GM21528 (cell line): ENCODE measurements around the gene FOXP1.

Source experiments
- ATAC-seq: cut with Tn5 transposase; IDR thresholded peaks from one replicate; pipeline ENCODE4 v1.9.1; 2021; ENCODE audit warnings: mild to moderate bottlenecking, moderate library complexity; ENCODE audit not compliant: unreplicated experiment, low FRiP score

FOXP1 gene

DNA sequence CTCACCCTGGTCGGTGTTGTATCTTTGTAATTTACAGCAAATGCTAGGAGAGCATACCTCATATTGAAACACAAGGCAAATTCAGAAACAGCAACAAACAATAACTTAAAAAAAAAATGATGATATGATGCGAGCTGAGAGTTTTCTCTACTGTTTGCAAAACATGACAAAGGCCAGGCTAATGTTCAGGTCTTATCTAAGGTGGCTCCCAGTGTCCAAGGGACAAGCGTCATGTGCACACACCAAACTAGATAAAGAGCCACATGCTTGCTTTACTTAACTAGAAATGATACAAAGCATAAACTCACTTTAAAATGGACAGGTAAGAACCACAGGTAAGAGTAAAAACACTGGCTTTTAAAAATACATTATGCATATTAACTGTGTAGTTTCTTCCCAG is 375.9 kb downstream of the FOXP1 start:
- no peak for ATAC-seq

DNA sequence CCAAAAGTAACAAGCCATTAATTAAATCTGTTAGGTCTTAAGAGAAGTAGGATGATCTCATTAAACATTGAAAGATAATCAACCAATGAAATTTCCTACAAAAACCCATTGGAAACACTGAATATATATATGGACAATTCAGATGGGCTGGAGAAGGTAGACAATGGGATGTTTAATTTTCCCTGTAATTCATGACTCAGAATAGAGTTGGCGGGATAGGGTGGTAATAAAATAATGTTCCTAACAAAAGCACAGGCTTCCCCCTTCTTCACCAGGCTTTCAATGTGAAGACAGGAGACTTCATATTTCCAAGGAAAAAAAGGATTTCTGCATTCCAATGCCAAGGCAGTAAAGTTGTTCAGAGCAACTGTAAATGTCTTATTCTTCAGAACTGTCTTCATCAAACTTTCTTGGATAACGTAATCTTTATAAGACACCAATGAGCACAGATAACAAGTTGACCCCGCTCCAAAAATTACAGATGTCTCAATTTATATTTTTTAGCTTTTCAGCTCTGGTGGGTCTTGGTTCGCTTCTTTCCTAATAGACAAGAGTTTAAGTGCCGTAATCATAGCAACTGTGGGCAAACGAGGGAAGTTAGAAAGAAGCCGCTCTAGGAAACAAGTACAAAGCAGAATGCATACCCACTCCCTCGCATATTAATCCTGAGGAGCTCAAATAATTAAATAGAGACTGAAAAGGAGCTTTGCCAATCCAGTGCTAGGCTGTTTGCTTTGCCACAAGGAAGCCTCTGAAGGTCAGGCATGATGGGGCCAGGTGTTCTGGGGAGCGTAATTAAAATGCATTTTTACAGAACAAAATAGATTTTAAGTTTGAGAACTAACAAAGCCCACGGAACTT is 377.0 kb downstream of the FOXP1 start:
- no peak for ATAC-seq

GRCh38 chr3:71203727-71204488 is 379.6 kb downstream of the FOXP1 start:
- ATAC-seq, result no peak

DNA sequence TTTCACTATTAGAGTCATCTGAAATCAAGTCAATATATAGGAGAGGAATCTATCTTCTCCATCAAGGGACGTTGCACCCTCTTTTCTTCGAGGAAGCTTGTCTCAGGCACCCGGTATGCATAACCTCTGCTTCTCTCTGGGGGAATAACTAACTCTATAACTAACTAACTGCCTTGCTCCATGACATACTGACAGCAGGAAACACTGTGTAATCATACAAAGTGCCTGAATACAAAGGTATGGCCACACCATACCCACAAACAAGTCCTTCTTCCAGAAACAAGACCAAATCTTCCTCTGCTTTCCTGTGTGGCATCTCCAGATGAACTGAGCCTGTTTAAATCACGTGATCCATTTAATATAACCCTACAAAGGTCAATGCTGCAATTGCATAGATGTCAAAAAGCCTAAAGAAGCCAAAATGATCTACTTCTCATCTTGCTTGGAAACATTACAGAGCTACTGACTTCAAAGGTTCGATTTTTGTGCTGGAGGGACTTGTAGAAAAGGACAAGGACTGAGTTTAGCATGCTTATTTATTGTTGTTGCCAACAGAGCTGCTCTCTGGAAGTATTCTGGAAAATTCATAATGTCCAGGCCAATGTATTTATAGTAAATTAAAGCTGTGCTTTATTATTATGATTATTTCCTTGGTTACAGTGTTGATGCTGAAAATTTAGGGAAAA is 380.5 kb downstream of the FOXP1 start:
- no peak for ATAC-seq

- no peak for ATAC-seq
Measured at GRCh38 chr3:71201939-71202338, 381.6 kb downstream of the FOXP1 start.

DNA sequence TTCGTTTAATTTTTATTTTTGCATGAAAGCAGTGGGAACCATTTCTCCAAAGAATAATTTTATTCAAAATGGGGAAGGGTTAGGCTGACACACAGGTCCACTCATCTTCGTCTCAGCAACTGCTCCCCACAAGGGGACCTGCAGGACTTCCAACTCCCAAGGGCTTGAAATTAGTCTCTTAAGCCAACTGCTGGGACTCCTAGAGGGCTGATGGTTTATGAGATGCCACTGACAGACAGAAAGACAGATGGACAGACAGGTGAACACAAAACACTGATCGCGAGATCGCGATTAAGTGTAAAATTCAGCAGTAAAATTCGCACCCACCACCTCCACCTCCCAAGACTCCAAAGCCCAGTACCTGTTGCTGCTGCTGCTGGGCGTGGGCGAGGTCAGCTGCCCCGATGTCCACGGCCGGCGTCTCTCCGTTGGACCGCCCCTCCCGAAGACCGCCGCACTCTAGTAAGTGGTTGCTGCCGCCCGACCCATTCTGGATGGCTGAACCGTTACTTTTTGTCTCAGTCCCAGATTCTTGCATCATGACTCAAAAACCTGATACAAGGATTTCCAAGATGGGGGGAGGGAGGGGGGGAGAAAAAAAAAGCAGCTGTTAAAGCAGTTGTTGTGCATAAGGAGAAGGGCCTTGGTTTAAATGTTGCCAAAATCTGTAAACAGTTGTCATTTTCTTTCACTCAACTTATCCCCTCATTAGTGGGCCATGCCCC is 385.5 kb downstream of the FOXP1 start:
- ATAC-seq, result no peak

DNA sequence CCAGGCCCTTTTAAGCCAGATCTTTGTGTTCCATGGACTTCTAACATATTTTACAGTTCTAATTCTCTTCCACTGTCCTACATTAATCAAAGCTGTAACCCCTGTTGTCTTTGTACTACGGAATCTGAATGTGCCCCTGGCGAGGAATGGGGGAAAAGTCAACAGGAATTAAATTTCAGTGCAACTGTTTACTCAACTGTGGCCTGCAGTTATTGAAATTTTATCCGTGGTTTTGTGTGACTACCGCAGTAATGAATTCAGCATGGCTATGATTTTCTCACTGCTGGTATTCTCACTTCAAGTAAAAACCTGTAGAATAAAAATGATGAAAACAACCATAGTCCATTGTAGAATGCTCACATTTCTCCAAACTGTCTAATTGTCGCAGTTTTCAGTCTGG is 388.0 kb downstream of the FOXP1 start:
- no peak for ATAC-seq

DNA sequence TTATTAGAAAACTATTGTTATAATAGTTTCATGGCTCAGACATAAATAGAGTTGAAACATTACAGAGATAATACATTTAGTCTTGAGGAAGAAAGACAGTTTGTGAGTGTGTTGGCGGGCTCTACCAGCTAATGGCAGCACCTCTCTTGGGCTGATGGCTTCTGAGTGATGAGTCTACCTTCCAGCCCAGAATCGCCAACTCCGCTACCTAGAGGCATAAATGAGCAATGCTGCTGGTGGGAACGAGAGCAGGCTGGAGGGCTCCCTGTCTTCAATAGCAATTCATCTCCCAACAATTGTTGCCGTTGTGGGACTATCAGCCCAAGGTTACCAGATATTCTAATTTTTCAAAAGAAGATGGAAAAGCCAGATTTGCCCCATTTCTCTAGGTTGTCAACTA is 388.7 kb downstream of the FOXP1 start:
- no peak for ATAC-seq

DNA sequence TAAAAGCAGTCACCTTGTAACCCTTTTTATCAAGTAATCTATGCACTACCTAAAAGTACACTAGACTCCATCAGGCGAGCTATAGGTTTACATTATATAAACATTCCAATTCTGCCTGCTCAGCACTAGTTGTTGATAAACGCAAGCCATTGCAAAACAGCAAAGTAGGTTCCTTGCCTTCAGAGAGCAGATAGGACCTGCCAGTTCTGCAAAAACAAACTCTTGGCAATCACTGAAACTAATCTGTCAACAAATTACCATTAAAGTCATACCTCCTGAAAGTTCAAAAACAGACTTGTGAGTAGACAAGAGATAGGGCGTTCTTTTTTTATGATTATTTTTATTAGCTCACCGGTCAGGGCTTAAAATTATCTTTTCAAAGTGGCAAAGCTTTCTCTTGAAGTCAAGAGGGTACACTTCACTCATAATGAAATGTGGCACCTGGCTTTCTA is 392.5 kb downstream of the FOXP1 start:
- ATAC-seq, result no peak

DNA sequence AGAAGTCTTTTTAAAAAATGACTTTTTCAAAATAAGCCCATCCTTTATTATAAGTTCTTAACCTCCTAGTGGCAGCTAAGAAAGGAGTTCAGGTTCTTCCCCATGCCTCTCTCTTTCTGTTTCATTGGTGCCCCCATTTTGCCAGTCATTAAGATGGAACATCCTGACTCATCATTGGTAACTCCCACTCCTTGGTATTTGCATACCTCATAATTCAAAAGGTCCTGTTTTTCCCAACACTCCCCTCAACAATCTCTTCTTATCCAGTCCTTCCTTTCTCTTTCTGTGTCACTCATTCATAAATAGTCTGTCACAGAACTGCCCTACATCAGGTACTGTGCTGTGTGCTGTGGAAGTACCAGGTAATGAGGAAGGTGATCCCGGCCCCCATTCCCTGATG is 394.0 kb downstream of the FOXP1 start:
- no peak for ATAC-seq

- ATAC-seq, result no peak
Measured at GRCh38 chr3:71187715-71188114, 395.8 kb downstream of the FOXP1 start.

DNA sequence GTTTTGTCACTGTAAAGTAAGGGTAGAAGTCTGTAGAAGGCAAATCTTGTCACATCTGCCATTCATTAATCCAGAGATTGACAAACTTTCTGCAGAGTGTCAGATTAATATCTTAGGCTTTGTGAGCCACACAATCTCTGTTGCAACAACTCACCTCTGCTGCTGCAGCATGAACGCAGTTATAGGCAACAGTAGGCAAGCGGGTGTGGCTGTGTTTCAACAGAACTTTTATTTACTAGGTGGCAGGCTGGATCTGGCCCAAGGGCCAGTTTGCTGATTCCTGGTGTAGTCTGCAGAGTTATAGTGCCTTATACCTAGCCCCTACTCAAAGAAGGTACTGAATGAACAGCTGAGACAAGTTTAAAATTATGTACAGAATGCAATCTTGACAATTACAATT is 396.7 kb downstream of the FOXP1 start:
- ATAC-seq, result no peak

- ATAC-seq, result no peak
Measured at GRCh38 chr3:71185733-71186455, 397.6 kb downstream of the FOXP1 start.

- no peak for ATAC-seq
Measured at GRCh38 chr3:71184252-71184651, 399.3 kb downstream of the FOXP1 start.

DNA sequence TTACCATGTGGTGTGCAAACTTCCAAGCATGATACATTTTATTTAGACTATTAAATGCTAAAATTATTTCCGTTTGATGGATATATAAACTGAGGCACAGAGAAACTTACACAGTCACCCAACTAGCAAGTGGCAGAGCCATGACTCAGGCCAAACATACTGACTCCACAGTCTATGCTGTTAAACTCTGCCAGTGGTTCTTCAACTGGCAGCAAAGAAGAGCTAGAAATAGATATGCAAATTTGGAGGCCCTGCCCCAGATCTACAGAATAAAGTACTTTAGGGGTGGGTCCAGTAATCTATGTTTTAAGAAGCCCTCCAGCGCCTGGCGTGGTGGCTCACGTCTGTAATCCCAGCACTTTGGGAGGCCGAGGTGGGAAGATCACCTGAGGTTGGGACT is 400.0 kb downstream of the FOXP1 start:
- ATAC-seq, result no peak

GRCh38 chr3:71180524-71180923 is 403.0 kb downstream of the FOXP1 start:
- ATAC-seq, result no peak

DNA sequence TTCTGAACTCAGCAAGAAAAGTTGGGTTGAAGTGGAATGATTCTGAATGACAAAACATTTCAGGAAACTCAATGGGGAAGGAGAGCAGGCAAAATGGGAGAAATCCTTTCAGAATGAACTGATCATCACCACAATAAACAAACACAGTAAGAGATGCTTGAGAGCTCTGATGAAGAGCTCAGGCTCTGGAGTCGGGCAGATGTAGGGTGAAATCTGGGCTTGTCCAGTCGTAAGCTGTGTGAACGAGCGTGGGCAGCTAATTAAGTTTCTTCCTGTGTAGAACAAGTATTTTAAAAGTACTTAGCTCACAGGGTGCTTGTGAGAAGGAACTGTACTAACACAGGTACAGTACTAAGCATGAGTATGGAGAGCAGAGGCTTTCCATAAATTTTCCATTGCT is 406.2 kb downstream of the FOXP1 start:
- no peak for ATAC-seq

- ATAC-seq, result no peak
Measured at GRCh38 chr3:71176366-71176765, 407.2 kb downstream of the FOXP1 start.

- no peak for ATAC-seq
Measured at GRCh38 chr3:71175691-71176365, 407.7 kb downstream of the FOXP1 start.
